ENCODE data around the gene PHYKPL. TPM values are rescaled to one million over a fixed set of nuclear protein-coding genes. Genes with fewer than 3 reads are reported as not detected.
"Not testable (repeated sequence)": the region's sequence is repeated elsewhere in the genome, so short reads cannot be mapped to it uniquely, and the experiment has no call there.

PHYKPL gene
- total RNA-seq, 1 experiment from 2014 or later = 21.2 TPM

DNA sequence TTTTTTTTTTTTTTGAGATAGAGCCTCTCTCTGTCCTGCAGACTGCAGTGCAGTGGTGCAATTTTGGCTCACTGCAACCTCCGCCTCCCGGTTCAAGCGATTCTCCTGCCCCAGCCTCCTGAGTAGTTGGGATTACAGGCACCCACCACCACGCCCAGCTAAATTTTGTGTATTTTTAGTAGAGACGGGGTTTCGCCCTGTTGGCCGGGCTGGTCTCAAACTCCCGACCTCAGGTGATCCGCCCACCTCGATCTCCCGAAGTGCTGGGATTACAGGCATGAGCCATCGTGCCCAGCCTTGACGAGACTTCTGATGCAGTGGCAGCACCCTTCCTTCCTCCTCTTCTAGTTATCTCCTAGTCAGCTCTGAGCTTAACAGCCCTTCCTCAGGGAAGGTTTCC lies 3.5 kb downstream of the PHYKPL start:
- not testable (repeated sequence) for DNase-seq; H3K9me3 ChIP-seq (replicated peaks); H3K27me3 ChIP-seq; H3K27ac ChIP-seq; H3K4me1 ChIP-seq; H3K4me3 ChIP-seq
- H3K36me3 ChIP-seq = peaks cover 40% of the 10 kb centered on the region

- Histone ChIP-seq H3K36me3 (peaks cover 40% of the 10 kb centered on the region), H3K27ac (no peak overlapping the region)
These were observed 4.0 kb downstream of the PHYKPL start for GRCh38 chr5:178228609-178229008.

GRCh38 chr5:178227929-178228328 lies 4.7 kb downstream of the PHYKPL start:
- Histone ChIP-seq H3K4me1 (peaks cover under 1% of the 10 kb centered on the region; the same call in 1 of the 2 replicates), H3K4me3 (no peak overlapping the region), H3K9me3 (replicated peaks) (no peaks in the 10 kb centered on the region), H3K36me3 (peaks cover 40% of the 10 kb centered on the region), H3K27ac (no peak overlapping the region), H3K27me3 (no peaks in the 10 kb centered on the region)
- DNase-seq = no peak

More at GRCh38 chr5:178228609-178229008, 4.0 kb downstream of the PHYKPL start:
- Histone ChIP-seq H3K27me3 (no peaks in the 10 kb centered on the region), H3K4me3 (no peak overlapping the region), H3K4me1 (peaks cover 5% of the 10 kb centered on the region; the same call in 1 of the 2 replicates), H3K9me3 (replicated peaks) (no peaks in the 10 kb centered on the region)
- no peak for DNase-seq

GRCh38 chr5:178227138-178227659 lies 5.4 kb downstream of the PHYKPL start:
- no peak overlapping the region for H3K4me3 ChIP-seq
- H3K36me3 ChIP-seq = peaks cover 40% of the 10 kb centered on the region
- no peak for DNase-seq
- no peak overlapping the region for H3K27ac ChIP-seq
- H3K4me1 ChIP-seq = no peaks in the 10 kb centered on the region
- no peaks in the 10 kb centered on the region for H3K9me3 ChIP-seq (replicated peaks)
- no peaks in the 10 kb centered on the region for H3K27me3 ChIP-seq

- no peaks in the 10 kb centered on the region for H3K4me1 ChIP-seq
- H3K9me3 ChIP-seq (replicated peaks) = no peaks in the 10 kb centered on the region
- no peak for DNase-seq
- H3K27me3 ChIP-seq = no peaks in the 10 kb centered on the region
- peaks cover 33% of the 10 kb centered on the region for H3K36me3 ChIP-seq
- H3K4me3 ChIP-seq = no peak overlapping the region
- no peak overlapping the region for H3K27ac ChIP-seq
These were observed 7.4 kb downstream of the PHYKPL start for GRCh38 chr5:178225174-178225573.

DNA sequence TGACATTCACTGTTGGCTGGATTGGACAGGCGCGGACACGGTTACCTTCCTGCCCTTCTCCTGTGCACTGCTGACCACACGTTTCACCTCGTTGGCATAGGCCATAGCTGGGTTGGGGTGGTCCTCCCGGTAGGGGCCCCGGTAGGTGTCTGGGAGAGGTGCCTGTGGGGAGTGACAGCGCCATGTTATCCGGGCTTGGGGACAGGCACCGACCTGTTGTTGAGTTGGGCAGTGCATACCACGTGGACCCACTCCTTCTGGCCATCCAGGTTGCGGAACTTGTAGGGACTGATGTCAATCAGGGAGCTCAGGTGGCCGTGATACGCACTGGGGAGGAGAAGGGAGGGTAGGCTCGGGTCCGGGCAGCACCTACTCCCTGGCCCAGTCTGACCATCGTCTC lies 8.2 kb downstream of the PHYKPL start:
- H3K27ac ChIP-seq = no peak overlapping the region
- H3K36me3 ChIP-seq = peaks cover 28% of the 10 kb centered on the region
- no peak for DNase-seq
- no peak overlapping the region for H3K4me3 ChIP-seq
- no peaks in the 10 kb centered on the region for H3K9me3 ChIP-seq (replicated peaks)
- H3K4me1 ChIP-seq = no peaks in the 10 kb centered on the region
- no peaks in the 10 kb centered on the region for H3K27me3 ChIP-seq

- no peaks in the 10 kb centered on the region for H3K27me3 ChIP-seq
- DNase-seq = no peak
- no peak overlapping the region for H3K4me3 ChIP-seq
- no peak overlapping the region for H3K27ac ChIP-seq
- H3K9me3 ChIP-seq (replicated peaks) = no peaks in the 10 kb centered on the region
- no peaks in the 10 kb centered on the region for H3K4me1 ChIP-seq
- H3K36me3 ChIP-seq = peaks cover 24% of the 10 kb centered on the region
These were observed 8.7 kb downstream of the PHYKPL start for GRCh38 chr5:178223828-178224335.

DNA sequence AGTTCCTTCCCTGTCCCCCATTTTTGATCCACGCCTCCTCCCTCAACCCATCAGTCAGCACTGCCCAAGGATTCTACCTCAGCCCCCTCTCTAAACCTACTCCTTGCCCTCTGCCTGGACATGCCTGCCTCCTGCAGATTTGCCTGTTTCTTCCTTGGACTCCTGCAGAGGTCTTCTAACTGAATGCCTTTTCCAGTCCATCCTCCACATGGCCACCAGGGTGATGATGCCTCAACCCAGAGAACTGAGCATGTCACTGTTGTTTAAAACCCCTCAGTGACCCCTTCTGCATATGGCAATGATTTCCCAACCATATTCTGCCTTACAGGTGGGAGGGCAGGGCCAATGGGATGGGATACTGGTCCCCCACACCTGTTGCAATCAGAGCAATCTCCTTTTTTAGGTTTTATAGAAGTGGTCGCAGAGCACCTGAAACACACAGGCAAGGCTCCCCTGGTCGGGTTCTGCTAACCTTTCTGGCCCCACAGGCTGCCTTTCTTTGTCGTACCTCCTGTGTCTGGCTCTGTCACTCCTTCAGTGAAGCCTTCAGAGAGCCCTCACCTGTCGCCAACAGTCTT lies 9.3 kb downstream of the PHYKPL start:
- Histone ChIP-seq H3K4me3 (no peak overlapping the region), H3K9me3 (replicated peaks) (no peaks in the 10 kb centered on the region), H3K4me1 (no peaks in the 10 kb centered on the region), H3K27me3 (no peaks in the 10 kb centered on the region), H3K27ac (no peak overlapping the region), H3K36me3 (peaks cover 23% of the 10 kb centered on the region)
- no peak for DNase-seq

GRCh38 chr5:178222292-178222691 lies 10.3 kb downstream of the PHYKPL start:
- Histone ChIP-seq H3K27ac (no peak overlapping the region), H3K4me3 (no peak overlapping the region), H3K27me3 (no peaks in the 10 kb centered on the region), H3K4me1 (no peaks in the 10 kb centered on the region), H3K9me3 (replicated peaks) (no peaks in the 10 kb centered on the region), H3K36me3 (peaks cover 13% of the 10 kb centered on the region)
- no peak for DNase-seq

GRCh38 chr5:178221853-178222252 lies 10.7 kb downstream of the PHYKPL start:
- H3K36me3 ChIP-seq = peaks cover 13% of the 10 kb centered on the region
- no peaks in the 10 kb centered on the region for H3K4me1 ChIP-seq
- H3K27ac ChIP-seq = no peak overlapping the region

GRCh38 chr5:178221282-178221681 lies 11.3 kb downstream of the PHYKPL start:
- Histone ChIP-seq H3K27me3 (no peaks in the 10 kb centered on the region), H3K4me3 (no peak overlapping the region), H3K9me3 (replicated peaks) (no peaks in the 10 kb centered on the region), H3K27ac (no peak overlapping the region), H3K4me1 (no peaks in the 10 kb centered on the region), H3K36me3 (peaks cover 16% of the 10 kb centered on the region)
- DNase-seq = no peak

More at GRCh38 chr5:178221853-178222252, 10.7 kb downstream of the PHYKPL start:
- no peak for DNase-seq
- no peaks in the 10 kb centered on the region for H3K27me3 ChIP-seq
- no peaks in the 10 kb centered on the region for H3K9me3 ChIP-seq (replicated peaks)
- no peak overlapping the region for H3K4me3 ChIP-seq

GRCh38 chr5:178218827-178219226 lies 13.8 kb downstream of the PHYKPL start:
- Histone ChIP-seq H3K36me3 (peaks cover 41% of the 10 kb centered on the region), H3K27me3 (no peaks in the 10 kb centered on the region), H3K4me3 (no peak overlapping the region), H3K9me3 (replicated peaks) (no peaks in the 10 kb centered on the region), H3K4me1 (no peaks in the 10 kb centered on the region), H3K27ac (no peak overlapping the region)
- no peak for DNase-seq

- H3K9me3 ChIP-seq (replicated peaks) = no peaks in the 10 kb centered on the region
- H3K27ac ChIP-seq = no peak overlapping the region
- no peak for DNase-seq
- no peak overlapping the region for H3K4me3 ChIP-seq
- peaks cover 46% of the 10 kb centered on the region for H3K36me3 ChIP-seq
- H3K27me3 ChIP-seq = no peaks in the 10 kb centered on the region
- H3K4me1 ChIP-seq = no peaks in the 10 kb centered on the region
These were observed 14.3 kb downstream of the PHYKPL start for GRCh38 chr5:178218237-178218776.

GRCh38 chr5:178216779-178217178 lies 15.8 kb downstream of the PHYKPL start:
- Histone ChIP-seq H3K4me1 (no peaks in the 10 kb centered on the region), H3K27ac (no peak overlapping the region), H3K9me3 (replicated peaks) (no peaks in the 10 kb centered on the region), H3K36me3 (peaks cover 61% of the 10 kb centered on the region), H3K4me3 (no peak overlapping the region), H3K27me3 (no peaks in the 10 kb centered on the region)
- no peak for DNase-seq

GRCh38 chr5:178216088-178216534 lies 16.5 kb downstream of the PHYKPL start:
- Histone ChIP-seq H3K4me3 (no peak overlapping the region), H3K36me3 (peaks cover 68% of the 10 kb centered on the region), H3K27me3 (no peaks in the 10 kb centered on the region), H3K4me1 (no peaks in the 10 kb centered on the region), H3K27ac (no peak overlapping the region), H3K9me3 (replicated peaks) (no peaks in the 10 kb centered on the region)
- no peak for DNase-seq
